ENCODE results near the gene TGFBRAP1. TPM values are rescaled to one million over a fixed set of nuclear protein-coding genes. Genes with fewer than 3 reads are reported as not detected.

The TGFBRAP1 gene
- total RNA-seq, 4 donors from 2014 or later = 21.0 to 38.7 (median 24.2) TPM

DNA sequence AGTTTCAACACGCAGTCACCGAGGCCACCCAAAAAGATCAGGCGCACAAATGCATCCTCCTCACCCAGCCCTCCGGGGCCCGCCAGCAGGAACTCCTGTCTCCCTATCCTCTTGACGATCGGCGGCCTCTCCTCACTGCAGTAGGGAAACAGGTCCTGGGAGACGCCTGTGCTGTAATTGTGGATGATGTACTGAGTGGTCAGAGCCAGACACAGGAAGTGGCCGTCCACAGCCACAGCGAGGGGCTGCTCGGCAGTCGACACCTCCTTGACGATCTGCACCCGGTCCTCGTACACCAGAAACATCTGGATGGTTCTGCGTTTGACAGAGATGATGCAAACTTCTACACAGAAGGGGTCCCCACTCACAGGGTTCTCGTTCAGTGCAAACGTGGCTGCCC lies 22.0 kb downstream of the TGFBRAP1 start:
- TF ChIP-seq, protein P1, sequence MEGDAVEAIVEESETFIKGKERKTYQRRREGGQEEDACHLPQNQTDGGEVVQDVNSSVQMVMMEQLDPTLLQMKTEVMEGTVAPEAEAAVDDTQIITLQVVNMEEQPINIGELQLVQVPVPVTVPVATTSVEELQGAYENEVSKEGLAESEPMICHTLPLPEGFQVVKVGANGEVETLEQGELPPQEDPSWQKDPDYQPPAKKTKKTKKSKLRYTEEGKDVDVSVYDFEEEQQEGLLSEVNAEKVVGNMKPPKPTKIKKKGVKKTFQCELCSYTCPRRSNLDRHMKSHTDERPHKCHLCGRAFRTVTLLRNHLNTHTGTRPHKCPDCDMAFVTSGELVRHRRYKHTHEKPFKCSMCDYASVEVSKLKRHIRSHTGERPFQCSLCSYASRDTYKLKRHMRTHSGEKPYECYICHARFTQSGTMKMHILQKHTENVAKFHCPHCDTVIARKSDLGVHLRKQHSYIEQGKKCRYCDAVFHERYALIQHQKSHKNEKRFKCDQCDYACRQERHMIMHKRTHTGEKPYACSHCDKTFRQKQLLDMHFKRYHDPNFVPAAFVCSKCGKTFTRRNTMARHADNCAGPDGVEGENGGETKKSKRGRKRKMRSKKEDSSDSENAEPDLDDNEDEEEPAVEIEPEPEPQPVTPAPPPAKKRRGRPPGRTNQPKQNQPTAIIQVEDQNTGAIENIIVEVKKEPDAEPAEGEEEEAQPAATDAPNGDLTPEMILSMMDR (IDR thresholded peaks at IDR 0.05) = no peak
- TF ChIP-seq POLR2A (IDR thresholded peaks at IDR 0.05) = no peak
- no peak for DNase-seq
- H3K4me1 ChIP-seq = no peaks in the 10 kb centered on the region
- no peaks in the 10 kb centered on the region for H3K27me3 ChIP-seq
- H3K9me3 ChIP-seq = no peaks in the 10 kb centered on the region
- H3K27ac ChIP-seq = no peak overlapping the region
- intact Hi-C loops (cut with DNase I; ENCODE audit: low total_unique reads) = no loop called here
- H3K36me3 ChIP-seq = no peaks in the 10 kb centered on the region
- no peak overlapping the region for H3K4me3 ChIP-seq

DNA sequence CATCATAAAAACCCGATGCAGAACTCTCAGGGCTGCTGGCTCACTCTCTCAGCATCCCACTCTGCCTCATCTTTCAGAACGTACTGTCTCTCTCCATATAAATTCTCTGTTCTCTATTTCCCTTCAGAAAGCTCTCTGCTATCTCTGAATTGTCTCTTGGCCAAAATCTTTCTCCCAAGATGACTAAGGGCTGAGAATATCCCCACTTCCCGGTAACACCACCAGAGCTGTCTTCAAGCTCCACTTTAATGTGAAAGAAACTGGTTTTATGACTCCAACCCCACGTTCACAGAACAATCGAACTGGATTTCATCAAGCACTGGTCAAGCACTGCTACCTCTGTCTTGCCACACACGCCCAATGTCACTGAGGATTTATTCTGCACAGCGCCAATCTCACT lies 22.4 kb downstream of the TGFBRAP1 start:
- no peak for DNase-seq
- H3K4me1 ChIP-seq = no peaks in the 10 kb centered on the region
- H3K27me3 ChIP-seq = no peaks in the 10 kb centered on the region
- TF ChIP-seq, protein P1 (IDR thresholded peaks at IDR 0.05) = no peak
- TF ChIP-seq POLR2A (IDR thresholded peaks at IDR 0.05) = no peak
- no peaks in the 10 kb centered on the region for H3K9me3 ChIP-seq
- no peaks in the 10 kb centered on the region for H3K36me3 ChIP-seq
- intact Hi-C loops (cut with DNase I; ENCODE audit: low total_unique reads) = no loop called here
- H3K27ac ChIP-seq = no peak overlapping the region
- no peak overlapping the region for H3K4me3 ChIP-seq

DNA sequence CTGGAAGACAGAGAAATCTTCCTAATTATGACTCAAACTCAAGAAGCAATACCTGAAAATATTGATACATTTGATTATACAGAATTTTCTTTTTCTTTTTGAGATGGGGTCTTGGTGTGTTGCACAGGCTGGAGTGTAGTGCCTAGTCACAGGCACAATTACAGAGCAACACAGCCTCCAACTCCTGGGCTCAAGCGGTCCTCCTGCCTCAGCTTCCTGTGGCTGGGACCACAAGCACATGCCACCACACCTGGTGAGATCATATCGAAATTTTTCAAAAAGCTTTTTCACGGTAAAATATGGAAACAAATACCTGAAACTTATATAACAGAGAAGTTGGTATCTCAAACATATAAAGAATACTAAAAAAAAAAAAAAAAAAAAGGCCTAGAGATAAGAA lies 27.9 kb downstream of the TGFBRAP1 start:
- Histone ChIP-seq H3K4me1 (no peaks in the 10 kb centered on the region), H3K9me3 (no peaks in the 10 kb centered on the region), H3K36me3 (no peaks in the 10 kb centered on the region), H3K27ac (no peak overlapping the region), H3K4me3 (no peak overlapping the region), H3K27me3 (no peaks in the 10 kb centered on the region)
- DNase-seq = no peak
- intact Hi-C loops (cut with DNase I; ENCODE audit: low total_unique reads) = no loop called here
- TF ChIP-seq, protein P1 (IDR thresholded peaks at IDR 0.05) = no peak
- no peak for TF ChIP-seq POLR2A (IDR thresholded peaks at IDR 0.05)

DNA sequence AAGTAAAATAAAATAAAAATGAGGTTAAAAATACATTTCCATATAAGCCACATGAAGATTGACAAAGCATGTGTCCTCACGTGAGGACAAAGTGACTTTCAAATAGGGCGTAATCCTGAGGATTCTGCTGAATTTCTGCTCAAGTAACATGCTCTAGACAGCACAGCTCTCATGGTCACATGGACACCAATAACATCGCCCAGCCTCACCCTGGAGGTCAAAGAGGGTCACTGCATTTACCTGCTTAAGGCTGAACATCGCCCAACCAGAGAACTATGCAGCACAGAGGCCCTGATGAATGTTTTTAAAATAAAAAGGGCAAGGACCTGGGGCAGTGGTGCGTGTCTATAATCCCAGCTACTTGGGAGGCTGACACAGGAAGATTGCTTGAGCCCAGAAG lies 30.2 kb downstream of the TGFBRAP1 start:
- Histone ChIP-seq H3K27ac (no peak overlapping the region), H3K4me3 (no peak overlapping the region), H3K9me3 (no peaks in the 10 kb centered on the region), H3K27me3 (no peaks in the 10 kb centered on the region), H3K36me3 (no peaks in the 10 kb centered on the region), H3K4me1 (no peaks in the 10 kb centered on the region)
- TF ChIP-seq, protein P1 (IDR thresholded peaks at IDR 0.05) = no peak
- no peak for TF ChIP-seq POLR2A (IDR thresholded peaks at IDR 0.05)
- no peak for DNase-seq
- intact Hi-C loops (cut with DNase I; ENCODE audit: low total_unique reads) = no loop called here

DNA sequence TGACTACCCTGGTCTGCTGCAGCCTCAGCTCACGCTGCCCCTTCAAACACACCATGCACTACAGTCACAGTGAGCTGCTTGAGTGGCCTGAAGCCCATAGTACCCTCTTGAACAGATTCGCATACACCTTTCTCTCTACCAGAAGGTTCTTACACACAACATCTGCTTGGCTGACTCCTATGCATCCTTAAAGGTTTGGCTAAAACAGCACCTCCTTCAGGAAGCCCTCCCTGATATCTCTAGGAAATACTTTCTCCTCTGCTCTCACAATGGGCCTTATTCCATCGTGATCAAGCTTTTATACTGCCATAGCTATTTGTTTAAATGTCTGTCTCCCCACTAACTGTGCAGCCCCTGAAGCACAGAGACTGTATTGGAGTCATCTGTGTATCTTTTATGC lies 31.5 kb downstream of the TGFBRAP1 start:
- H3K4me1 ChIP-seq = no peaks in the 10 kb centered on the region
- no peaks in the 10 kb centered on the region for H3K36me3 ChIP-seq
- no peak overlapping the region for H3K4me3 ChIP-seq
- intact Hi-C loops (cut with DNase I; ENCODE audit: low total_unique reads) = no loop called here
- H3K27ac ChIP-seq = no peak overlapping the region
- TF ChIP-seq, protein P1 (IDR thresholded peaks at IDR 0.05) = no peak
- TF ChIP-seq POLR2A (IDR thresholded peaks at IDR 0.05) = no peak
- H3K27me3 ChIP-seq = no peaks in the 10 kb centered on the region
- no peak for DNase-seq
- H3K9me3 ChIP-seq = no peaks in the 10 kb centered on the region

Data from uterus (tissue), 4 donors.